Measurements from ENCODE around the gene FAF1. TPM values are rescaled to one million over a fixed set of nuclear protein-coding genes. Genes with fewer than 3 reads are reported as not detected.

Gene FAF1
- total and polyA plus RNA-seq, 2 experiments from 2014 or later: 7.2 to 49.1 TPM

DNA sequence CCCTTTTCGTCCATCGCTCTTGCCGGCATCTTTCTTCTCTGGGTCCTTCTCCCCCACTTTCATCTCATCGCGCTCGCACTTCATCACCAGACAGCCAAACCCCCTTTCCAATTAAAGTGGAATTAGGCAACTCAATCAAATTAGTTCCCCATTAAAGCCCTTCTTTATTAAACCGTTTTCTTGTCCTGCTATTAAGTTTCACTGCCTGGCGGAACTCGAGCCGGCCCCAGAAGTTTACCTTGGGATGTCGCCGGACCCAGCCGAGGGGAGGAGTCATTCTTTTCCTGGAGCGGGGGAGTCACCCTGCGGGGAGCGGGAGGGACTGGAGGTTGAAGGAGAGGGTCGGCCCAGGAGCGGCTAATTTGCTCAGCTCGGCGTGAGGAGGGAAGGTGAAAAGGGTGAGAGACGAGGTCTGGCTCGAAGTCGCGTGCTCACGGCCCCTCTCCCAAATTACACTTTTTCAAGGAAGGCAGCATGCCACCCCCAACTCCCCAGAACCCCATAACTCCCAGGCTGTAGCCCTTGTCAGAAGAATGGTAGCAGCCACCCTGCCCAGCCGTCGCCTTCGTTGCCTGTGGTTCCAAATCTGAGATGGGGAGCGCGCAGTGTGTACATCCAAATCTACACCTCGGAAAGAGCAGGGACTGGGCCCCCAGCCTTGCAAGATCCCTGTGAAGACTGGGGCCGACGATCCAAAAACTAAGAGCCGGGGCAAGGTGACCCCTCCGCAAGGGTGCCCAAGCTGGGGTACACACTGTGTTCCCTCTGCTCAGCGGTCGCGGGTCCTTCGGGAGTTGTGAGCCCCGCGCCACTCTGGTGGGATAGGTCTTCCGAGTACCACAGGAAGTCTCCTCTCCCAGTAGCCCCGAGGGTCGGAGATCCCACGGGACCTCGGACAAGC lies 543.3 kb downstream of the FAF1 start:
- no peak for DNase-seq
- no peak overlapping the region for H3K9ac ChIP-seq
- H3K4me3 ChIP-seq: no peak overlapping the region
- no peaks in the 10 kb centered on the region for H4K20me1 ChIP-seq (ENCODE audit: insufficient read depth)
- no peaks in the 10 kb centered on the region for H3K36me3 ChIP-seq (ENCODE audit: low read depth)
- no peak overlapping the region for H3K4me2 ChIP-seq (ENCODE audit: unreplicated experiment)
- H3K79me2 ChIP-seq (ENCODE audit: insufficient read depth): no peaks in the 10 kb centered on the region
- H3K9me3 ChIP-seq (ENCODE audit: low read depth): no peaks in the 10 kb centered on the region
- no peaks in the 10 kb centered on the region for H3K9me2 ChIP-seq (ENCODE audit: insufficient read depth)
- in situ Hi-C loops (cut with MboI): no loop called here
- H3K27me3 ChIP-seq (replicated peaks; ENCODE audit: insufficient read depth): peaks cover 92% of the 10 kb centered on the region
- H3F3A ChIP-seq (ENCODE audit: insufficient read depth): no peaks in the 10 kb centered on the region
- H3K27ac ChIP-seq: no peak overlapping the region
- H2AFZ ChIP-seq: no peak overlapping the region
- 9 to 10% methylated on average over 42 to 46 of the region's 46 CpGs for WGBS, 2 experiments (ENCODE audit: low coverage in 1 of 2, low lambda C conversion rate in 2 of 2, missing lambda C conversion rate in 2 of 2)
- TF ChIP-seq EZH2 (IDR thresholded peaks at IDR 0.05; ENCODE audit: insufficient read depth, poor library complexity, severe bottlenecking) (peak; percentile 85), EZH2phosphoT487 (IDR thresholded peaks at IDR 0.05; ENCODE audit: insufficient read depth, low read depth) (peak; percentile 87)
- H3K4me1 ChIP-seq (ENCODE audit: insufficient read depth): no peaks in the 10 kb centered on the region

DNA sequence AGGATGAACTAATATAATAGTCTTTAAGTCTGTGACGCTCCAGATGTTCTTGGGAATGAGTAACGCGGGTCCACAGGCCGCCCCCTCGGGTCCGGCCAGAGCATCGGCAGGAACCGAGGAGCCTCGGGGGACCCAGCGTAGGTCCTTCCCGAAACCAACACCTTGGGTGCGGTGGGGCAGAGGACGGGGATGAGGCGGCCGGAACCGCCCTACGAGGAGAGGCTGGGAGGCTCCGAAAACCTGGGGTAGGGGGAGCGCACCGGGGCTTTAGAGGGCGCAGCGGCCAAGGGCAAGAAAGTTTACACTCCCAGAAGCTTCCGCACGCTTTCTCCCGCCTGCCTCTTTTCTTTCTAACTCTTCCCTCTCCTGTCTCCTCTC lies 543.9 kb downstream of the FAF1 start:
- no peaks in the 10 kb centered on the region for H3F3A ChIP-seq (ENCODE audit: insufficient read depth)
- no peak overlapping the region for H3K27ac ChIP-seq
- H3K27me3 ChIP-seq (replicated peaks; ENCODE audit: insufficient read depth): peaks cover 88% of the 10 kb centered on the region
- TF ChIP-seq EZH2 (IDR thresholded peaks at IDR 0.05; ENCODE audit: insufficient read depth, poor library complexity, severe bottlenecking): peak; percentile 83
- no peak for TF ChIP-seq EZH2phosphoT487 (IDR thresholded peaks at IDR 0.05; ENCODE audit: insufficient read depth, low read depth)
- no peak for DNase-seq
- in situ Hi-C loops (cut with MboI): no loop called here
- no peak overlapping the region for H3K4me3 ChIP-seq
- no peaks in the 10 kb centered on the region for H4K20me1 ChIP-seq (ENCODE audit: insufficient read depth)
- 5 to 7% methylated on average over 25 of the region's 25 CpGs for WGBS, 2 experiments (ENCODE audit: low coverage in 1 of 2, low lambda C conversion rate in 2 of 2, missing lambda C conversion rate in 2 of 2)
- H3K4me1 ChIP-seq (ENCODE audit: insufficient read depth): no peaks in the 10 kb centered on the region
- no peak overlapping the region for H3K9ac ChIP-seq
- no peak overlapping the region for H2AFZ ChIP-seq
- H3K4me2 ChIP-seq (ENCODE audit: unreplicated experiment): no peak overlapping the region
- H3K9me2 ChIP-seq (ENCODE audit: insufficient read depth): no peaks in the 10 kb centered on the region
- H3K36me3 ChIP-seq (ENCODE audit: low read depth): no peaks in the 10 kb centered on the region
- no peaks in the 10 kb centered on the region for H3K9me3 ChIP-seq (ENCODE audit: low read depth)
- H3K79me2 ChIP-seq (ENCODE audit: insufficient read depth): no peaks in the 10 kb centered on the region

DNA sequence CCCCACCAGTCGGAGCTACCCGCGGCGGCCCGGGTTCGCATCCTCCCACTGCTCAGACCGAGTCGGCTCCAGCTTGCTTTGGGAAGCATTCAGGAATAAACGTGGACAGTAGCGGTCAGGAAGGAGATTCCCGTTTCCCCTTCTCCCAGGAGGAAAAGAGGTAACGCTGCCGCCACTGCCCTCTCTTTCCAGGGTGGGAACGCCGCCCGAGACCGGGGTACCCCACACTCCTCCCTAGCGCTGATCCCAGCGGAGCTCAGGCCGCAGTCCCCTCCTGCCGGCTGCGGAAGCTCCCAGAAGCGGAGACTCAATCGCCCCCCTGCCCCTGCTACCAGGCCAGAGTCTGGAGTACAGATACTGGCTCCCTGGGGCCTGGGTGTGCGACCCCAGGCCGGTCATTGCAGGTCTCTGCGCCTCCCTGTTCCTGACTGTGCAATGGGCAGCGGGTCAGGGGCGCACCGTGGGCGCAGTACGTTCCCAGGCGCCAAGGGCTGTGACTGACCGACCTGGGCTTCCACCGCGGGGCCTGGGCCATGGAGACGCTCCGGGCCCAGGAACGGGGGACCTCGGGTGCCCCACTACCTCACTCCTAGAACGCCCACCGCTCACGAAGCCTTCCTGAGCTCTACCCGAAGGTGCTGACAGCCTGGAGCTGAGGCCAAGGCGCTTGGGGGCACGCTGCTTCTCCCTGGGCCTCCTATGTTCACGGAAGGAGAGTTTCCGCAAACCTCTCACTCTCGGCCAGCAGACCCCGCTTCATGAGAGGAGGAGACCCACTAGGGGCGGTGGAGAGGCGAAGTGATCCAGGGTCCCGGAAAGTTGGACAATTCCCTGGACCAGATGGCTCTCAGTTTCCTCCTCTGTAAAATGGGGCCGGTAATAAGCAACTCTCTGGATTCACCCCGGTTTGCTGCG lies 544.6 kb downstream of the FAF1 start:
- no peak for TF ChIP-seq EZH2 (IDR thresholded peaks at IDR 0.05; ENCODE audit: insufficient read depth, poor library complexity, severe bottlenecking)
- no peak for TF ChIP-seq EZH2phosphoT487 (IDR thresholded peaks at IDR 0.05; ENCODE audit: insufficient read depth, low read depth)
- Histone ChIP-seq H3K9ac (no peak overlapping the region), H3K9me3 (ENCODE audit: low read depth) (no peaks in the 10 kb centered on the region), H3K27me3 (replicated peaks; ENCODE audit: insufficient read depth) (peaks cover 86% of the 10 kb centered on the region), H3F3A (ENCODE audit: insufficient read depth) (no peaks in the 10 kb centered on the region), H3K79me2 (ENCODE audit: insufficient read depth) (no peaks in the 10 kb centered on the region), H3K4me2 (ENCODE audit: unreplicated experiment) (no peak overlapping the region), H4K20me1 (ENCODE audit: insufficient read depth) (no peaks in the 10 kb centered on the region), H3K4me1 (ENCODE audit: insufficient read depth) (no peaks in the 10 kb centered on the region), H2AFZ (no peak overlapping the region), H3K9me2 (ENCODE audit: insufficient read depth) (no peaks in the 10 kb centered on the region), H3K27ac (no peak overlapping the region), H3K36me3 (ENCODE audit: low read depth) (no peaks in the 10 kb centered on the region), H3K4me3 (no peak overlapping the region)
- in situ Hi-C loops (cut with MboI): no loop called here
- DNase-seq: no peak
- WGBS, 2 experiments (ENCODE audit: low coverage in 1 of 2, low lambda C conversion rate in 2 of 2, missing lambda C conversion rate in 2 of 2): 3 to 5% methylated on average over 50 to 53 of the region's 56 CpGs

DNA sequence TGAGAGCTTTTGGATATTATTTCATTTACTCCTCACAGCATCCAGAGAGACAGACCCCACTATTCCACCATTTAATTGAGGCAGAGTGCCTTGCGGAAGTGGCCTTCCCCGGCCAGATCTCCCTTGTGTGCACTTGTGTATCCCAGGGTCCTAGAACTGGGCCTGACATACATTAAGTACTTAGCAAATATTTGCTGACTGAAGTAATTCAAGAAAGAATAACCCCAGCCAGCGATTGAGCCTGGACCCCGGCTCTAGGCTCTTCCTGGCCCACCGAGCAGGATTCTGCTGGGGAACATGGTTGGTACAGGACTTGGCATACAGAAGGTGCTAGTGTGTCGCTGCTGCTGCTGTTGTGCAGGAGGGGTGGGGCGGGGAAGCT lies 545.2 kb downstream of the FAF1 start:
- Histone ChIP-seq H3K9me3 (ENCODE audit: low read depth) (no peaks in the 10 kb centered on the region), H3K4me2 (ENCODE audit: unreplicated experiment) (no peak overlapping the region), H3K9ac (no peak overlapping the region), H3K27me3 (replicated peaks; ENCODE audit: insufficient read depth) (peaks cover 79% of the 10 kb centered on the region), H3F3A (ENCODE audit: insufficient read depth) (no peaks in the 10 kb centered on the region), H4K20me1 (ENCODE audit: insufficient read depth) (no peaks in the 10 kb centered on the region), H3K27ac (no peak overlapping the region), H3K79me2 (ENCODE audit: insufficient read depth) (no peaks in the 10 kb centered on the region), H3K4me1 (ENCODE audit: insufficient read depth) (no peaks in the 10 kb centered on the region), H3K9me2 (ENCODE audit: insufficient read depth) (no peaks in the 10 kb centered on the region), H2AFZ (no peak overlapping the region), H3K36me3 (ENCODE audit: low read depth) (no peaks in the 10 kb centered on the region), H3K4me3 (no peak overlapping the region)
- WGBS, 2 experiments (ENCODE audit: low coverage in 1 of 2, low lambda C conversion rate in 2 of 2, missing lambda C conversion rate in 2 of 2): 23 to 27% methylated on average over 7 of the region's 7 CpGs
- no peak for DNase-seq
- TF ChIP-seq EZH2phosphoT487 (IDR thresholded peaks at IDR 0.05; ENCODE audit: insufficient read depth, low read depth): no peak
- peak; percentile 35 for TF ChIP-seq EZH2 (IDR thresholded peaks at IDR 0.05; ENCODE audit: insufficient read depth, poor library complexity, severe bottlenecking)
- in situ Hi-C loops (cut with MboI): no loop called here

Data from GM23248 (cell line).